ENCODE data around the gene MRPS10. TPM values are rescaled to one million over a fixed set of nuclear protein-coding genes. Genes with fewer than 3 reads are reported as not detected.

The MRPS10 gene
- total RNA-seq, 1 donor from 2014 or later, result 22.5 TPM

- no peaks in the 10 kb centered on the region for H3K27me3 Mint-ChIP-seq
- no peaks in the 10 kb centered on the region for H3K9me3 Mint-ChIP-seq (ENCODE audit: low read depth)
- TF ChIP-seq CTCF (IDR thresholded peaks at IDR 0.05; ENCODE audit: unreplicated experiment), result no peak
- no peak for DNase-seq (ENCODE audit: low spot score, unreplicated experiment)
- H3K27ac Mint-ChIP-seq, result no peak overlapping the region
- H3K4me1 Mint-ChIP-seq (ENCODE audit: low read depth), result peaks cover 22% of the 10 kb centered on the region
- H3K36me3 Mint-ChIP-seq (ENCODE audit: insufficient read depth), result no peaks in the 10 kb centered on the region
- peak overlapping the region; percentile 17 for H3K4me3 Mint-ChIP-seq (ENCODE audit: low read depth)
Observed at GRCh38 chr6:42226161-42226611, 8.5 kb upstream of the MRPS10 start.

DNA sequence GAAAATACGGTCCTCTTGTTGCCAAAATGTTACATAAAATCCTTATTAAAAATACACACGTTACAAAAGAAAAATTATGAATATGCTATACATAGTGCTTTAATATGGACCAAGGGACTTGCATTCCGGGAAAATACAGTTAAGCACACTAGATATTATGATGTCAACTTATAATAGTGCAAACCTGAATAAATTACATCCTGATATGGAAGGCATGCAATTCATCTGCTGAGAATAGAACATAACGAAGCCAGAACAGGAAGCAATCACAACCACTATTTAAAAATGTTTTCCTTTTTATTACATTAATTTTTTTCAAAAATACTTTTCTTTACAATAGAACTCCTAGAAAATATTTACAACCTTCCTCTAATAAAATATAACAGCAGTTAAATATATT lies 7.8 kb upstream of the MRPS10 start:
- TF ChIP-seq CTCF (IDR thresholded peaks at IDR 0.05; ENCODE audit: unreplicated experiment), result no peak
- no peak overlapping the region for H3K27ac Mint-ChIP-seq
- no peak for DNase-seq (ENCODE audit: low spot score, unreplicated experiment)
- H3K4me1 Mint-ChIP-seq (ENCODE audit: low read depth), result peaks cover 22% of the 10 kb centered on the region
- no peaks in the 10 kb centered on the region for H3K9me3 Mint-ChIP-seq (ENCODE audit: low read depth)
- H3K27me3 Mint-ChIP-seq, result no peaks in the 10 kb centered on the region
- H3K36me3 Mint-ChIP-seq (ENCODE audit: insufficient read depth), result no peaks in the 10 kb centered on the region
- no peak overlapping the region for H3K4me3 Mint-ChIP-seq (ENCODE audit: low read depth)

DNA sequence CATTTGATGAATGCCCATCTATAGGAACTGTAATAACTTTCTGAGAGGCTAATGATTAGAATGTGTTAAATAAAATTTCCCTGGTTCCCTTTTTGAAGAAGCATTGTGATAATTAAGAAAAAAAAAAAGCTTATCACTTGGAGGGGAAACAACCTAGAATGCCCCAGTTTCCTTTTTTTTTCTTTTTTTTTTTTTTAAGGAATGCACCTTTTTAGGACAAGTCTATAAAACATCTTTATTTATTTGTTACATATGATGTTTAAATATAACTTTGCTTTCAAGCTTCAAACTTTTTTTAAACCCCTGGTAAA lies 7.3 kb upstream of the MRPS10 start:
- Mint-ChIP-seq H3K4me1 (ENCODE audit: low read depth) (peaks cover 22% of the 10 kb centered on the region), H3K4me3 (ENCODE audit: low read depth) (no peak overlapping the region), H3K36me3 (ENCODE audit: insufficient read depth) (no peaks in the 10 kb centered on the region), H3K27me3 (no peaks in the 10 kb centered on the region), H3K9me3 (ENCODE audit: low read depth) (no peaks in the 10 kb centered on the region), H3K27ac (no peak overlapping the region)
- TF ChIP-seq CTCF (IDR thresholded peaks at IDR 0.05; ENCODE audit: unreplicated experiment), result no peak
- no peak for DNase-seq (ENCODE audit: low spot score, unreplicated experiment)

DNA sequence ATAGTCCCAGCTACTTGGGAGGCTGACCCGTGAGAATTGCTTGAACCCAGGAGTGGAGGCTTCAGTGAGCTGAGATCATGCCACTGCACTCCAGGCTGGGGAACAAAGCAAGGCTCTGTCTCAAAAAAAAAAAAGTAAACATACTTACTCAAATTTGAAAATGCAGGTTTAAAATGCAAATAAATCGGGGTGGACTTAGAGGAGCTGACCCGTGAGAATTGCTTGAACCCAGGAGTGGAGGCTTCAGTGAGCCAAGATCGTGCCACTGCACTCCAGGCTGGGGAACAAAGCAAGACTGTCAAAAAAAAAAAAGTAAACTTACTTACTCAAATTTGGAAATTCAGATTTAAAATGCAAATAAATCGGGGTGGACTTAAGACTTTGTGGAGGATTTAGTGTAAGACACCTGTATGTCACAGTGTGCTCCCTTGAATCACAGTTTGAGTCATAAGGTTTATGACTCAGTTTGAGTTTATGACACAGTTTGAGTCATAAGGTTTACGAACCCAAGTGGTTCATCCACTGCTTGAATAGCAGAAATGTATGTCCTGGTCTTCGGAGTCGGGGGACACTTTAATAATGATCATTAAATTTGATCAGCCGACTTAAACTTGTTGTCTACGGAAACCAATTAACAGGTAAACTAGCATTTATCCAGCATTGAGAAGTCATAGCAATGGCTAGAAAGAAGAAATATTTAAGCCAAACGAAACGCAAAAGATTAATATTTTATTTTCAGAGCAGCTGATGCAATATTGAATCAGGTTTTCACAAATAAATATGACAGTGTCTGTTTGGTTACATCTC lies 6.8 kb upstream of the MRPS10 start:
- H3K9me3 Mint-ChIP-seq (ENCODE audit: low read depth), result no peaks in the 10 kb centered on the region
- no peak overlapping the region for H3K4me3 Mint-ChIP-seq (ENCODE audit: low read depth)

DNA sequence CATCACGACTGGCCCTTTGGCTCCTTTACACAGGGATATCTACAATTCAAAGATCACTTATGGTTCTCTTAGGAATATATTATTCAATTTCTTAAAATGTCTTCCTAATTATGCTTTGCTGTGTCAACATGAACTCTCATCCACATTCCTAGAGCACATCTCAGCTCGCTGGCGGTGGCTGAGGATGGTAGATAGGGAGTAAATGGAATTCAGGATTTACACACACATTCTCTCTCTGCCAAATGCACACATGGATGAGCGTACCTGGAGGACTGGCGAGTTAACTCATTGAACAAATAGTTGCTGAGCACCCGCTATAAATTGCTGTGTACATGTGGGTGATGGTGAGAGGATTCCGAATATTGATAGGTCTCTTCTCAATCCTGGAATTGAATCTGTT lies 4.8 kb upstream of the MRPS10 start:
- H3K9me3 Mint-ChIP-seq (ENCODE audit: low read depth), result no peaks in the 10 kb centered on the region
- peaks cover 21% of the 10 kb centered on the region for H3K4me1 Mint-ChIP-seq (ENCODE audit: low read depth)
- no peak overlapping the region for H3K4me3 Mint-ChIP-seq (ENCODE audit: low read depth)
- no peak overlapping the region for H3K27ac Mint-ChIP-seq
- DNase-seq (ENCODE audit: low spot score, unreplicated experiment), result no peak
- no peaks in the 10 kb centered on the region for H3K36me3 Mint-ChIP-seq (ENCODE audit: insufficient read depth)
- H3K27me3 Mint-ChIP-seq, result no peaks in the 10 kb centered on the region
- no peak for TF ChIP-seq CTCF (IDR thresholded peaks at IDR 0.05; ENCODE audit: unreplicated experiment)

More for the DNA sequence above, 6.8 kb upstream of the MRPS10 start:
- no peak for TF ChIP-seq CTCF (IDR thresholded peaks at IDR 0.05; ENCODE audit: unreplicated experiment)
- no peak overlapping the region for H3K27ac Mint-ChIP-seq
- H3K4me1 Mint-ChIP-seq (ENCODE audit: low read depth), result peaks cover 22% of the 10 kb centered on the region
- no peaks in the 10 kb centered on the region for H3K27me3 Mint-ChIP-seq
- DNase-seq (ENCODE audit: low spot score, unreplicated experiment), result no peak
- no peaks in the 10 kb centered on the region for H3K36me3 Mint-ChIP-seq (ENCODE audit: insufficient read depth)
